PFSK-1 (cell line): ENCODE data around the gene HTT.

Source experiments
- FOXP2 ChIP-seq: optimal IDR thresholded peaks from 2 replicates; pipeline ENCODE3; 2011; ENCODE audit warnings: borderline replicate concordance, control low read depth, inconsistent platforms; ENCODE audit not compliant: insufficient read depth; ENCODE audit errors: extremely low read length, extremely low read depth
- POLR2AphosphoS5 ChIP-seq: IDR thresholded peaks from 2 replicates; pipeline ENCODE4 v1.6.1; 2012; ENCODE audit warnings: low read depth, mild to moderate bottlenecking, control low read depth, low read length, moderate library complexity
- SIN3A ChIP-seq: IDR thresholded peaks from 2 replicates; pipeline ENCODE4 v1.6.1; 2012; ENCODE audit warnings: mild to moderate bottlenecking, low read length, moderate library complexity, borderline replicate concordance; ENCODE audit not compliant: insufficient read depth
- TAF1 ChIP-seq: IDR thresholded peaks from 2 replicates; pipeline ENCODE4 v1.6.1; 2012; ENCODE audit warnings: low read length, control low read depth, borderline replicate concordance; ENCODE audit not compliant: insufficient read depth
- TF ChIP-seq, protein P1 (sequence below), 2 experiments: IDR thresholded peaks; 2 replicates each; pipeline versions ENCODE4 v1.6.1 to v1.8.0; 2011 to 2012; ENCODE audit warnings: low read depth in 2 of 2, low read length in 2 of 2, control low read depth in 1 of 2, inconsistent platforms in 1 of 2, mild to moderate bottlenecking in 1 of 2, moderate library complexity in 1 of 2; ENCODE audit not compliant: insufficient read depth in 1 of 2

DNA sequence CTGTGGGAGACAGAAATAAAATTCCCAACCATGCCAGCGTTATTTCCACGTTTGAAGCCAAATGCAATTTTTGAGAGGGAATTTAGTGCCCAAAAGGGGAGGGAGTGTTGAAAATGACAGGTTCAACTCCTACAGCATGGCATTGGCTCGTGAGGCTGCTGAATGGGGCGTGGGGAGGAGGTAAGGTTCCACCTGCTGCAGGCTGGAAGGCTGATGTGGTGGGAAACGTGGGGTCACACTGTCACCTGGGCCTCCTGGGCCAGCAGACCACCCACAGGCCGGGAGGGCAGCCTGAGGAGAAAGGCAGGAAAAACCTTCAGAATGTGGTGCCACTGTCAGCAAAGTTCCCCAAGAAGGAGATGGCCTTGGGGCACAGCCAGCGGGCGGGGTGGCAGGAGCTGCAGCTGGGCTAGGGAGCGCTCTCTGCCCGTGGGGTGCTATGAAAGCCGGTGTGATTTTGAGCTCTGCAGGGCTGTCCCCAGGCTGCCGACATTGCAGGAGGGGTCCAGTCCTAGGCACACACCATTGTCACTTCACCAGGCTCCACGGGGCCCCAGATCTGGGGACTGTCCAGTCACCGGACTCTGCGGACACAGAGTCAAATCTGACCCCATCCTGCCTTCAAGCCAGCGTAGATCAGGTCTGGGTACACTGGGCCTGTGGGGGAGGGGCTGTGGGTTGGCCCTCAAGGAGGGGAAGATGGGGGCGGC lies 194.1 kb downstream of the HTT start:
- TF ChIP-seq, protein P1, sequence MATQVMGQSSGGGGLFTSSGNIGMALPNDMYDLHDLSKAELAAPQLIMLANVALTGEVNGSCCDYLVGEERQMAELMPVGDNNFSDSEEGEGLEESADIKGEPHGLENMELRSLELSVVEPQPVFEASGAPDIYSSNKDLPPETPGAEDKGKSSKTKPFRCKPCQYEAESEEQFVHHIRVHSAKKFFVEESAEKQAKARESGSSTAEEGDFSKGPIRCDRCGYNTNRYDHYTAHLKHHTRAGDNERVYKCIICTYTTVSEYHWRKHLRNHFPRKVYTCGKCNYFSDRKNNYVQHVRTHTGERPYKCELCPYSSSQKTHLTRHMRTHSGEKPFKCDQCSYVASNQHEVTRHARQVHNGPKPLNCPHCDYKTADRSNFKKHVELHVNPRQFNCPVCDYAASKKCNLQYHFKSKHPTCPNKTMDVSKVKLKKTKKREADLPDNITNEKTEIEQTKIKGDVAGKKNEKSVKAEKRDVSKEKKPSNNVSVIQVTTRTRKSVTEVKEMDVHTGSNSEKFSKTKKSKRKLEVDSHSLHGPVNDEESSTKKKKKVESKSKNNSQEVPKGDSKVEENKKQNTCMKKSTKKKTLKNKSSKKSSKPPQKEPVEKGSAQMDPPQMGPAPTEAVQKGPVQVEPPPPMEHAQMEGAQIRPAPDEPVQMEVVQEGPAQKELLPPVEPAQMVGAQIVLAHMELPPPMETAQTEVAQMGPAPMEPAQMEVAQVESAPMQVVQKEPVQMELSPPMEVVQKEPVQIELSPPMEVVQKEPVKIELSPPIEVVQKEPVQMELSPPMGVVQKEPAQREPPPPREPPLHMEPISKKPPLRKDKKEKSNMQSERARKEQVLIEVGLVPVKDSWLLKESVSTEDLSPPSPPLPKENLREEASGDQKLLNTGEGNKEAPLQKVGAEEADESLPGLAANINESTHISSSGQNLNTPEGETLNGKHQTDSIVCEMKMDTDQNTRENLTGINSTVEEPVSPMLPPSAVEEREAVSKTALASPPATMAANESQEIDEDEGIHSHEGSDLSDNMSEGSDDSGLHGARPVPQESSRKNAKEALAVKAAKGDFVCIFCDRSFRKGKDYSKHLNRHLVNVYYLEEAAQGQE (IDR thresholded peaks at IDR 0.05; ENCODE audit: insufficient read depth in 1 of 2, low read depth in 2 of 2, low read length in 2 of 2) = no peak
- TF ChIP-seq POLR2AphosphoS5 = no peak
- TF ChIP-seq TAF1 = no peak
- no peak for TF ChIP-seq FOXP2
- no peak for TF ChIP-seq SIN3A
